Stimulated activated CD8-positive, alpha-beta memory T cell treated with anti-CD3 and anti-CD28 coated beads, Interleukin-12 subunit alpha, Interleukin-12 subunit beta, amount 100 ng/mL, for 4 hours (primary cell): ENCODE results near the gene ASTL.

Experiments
- DNase-seq: peaks from one replicate; pipeline ENCODE4 v3.0.0-alpha.2; 2020; ENCODE audit warnings: low read depth

Gene ASTL

GRCh38 chr2:96159084-96159830, 21.0 kb upstream of the ASTL start:
- no peak for DNase-seq

GRCh38 chr2:96158554-96158940, 20.2 kb upstream of the ASTL start:
- no peak for DNase-seq

GRCh38 chr2:96157649-96158553, 19.6 kb upstream of the ASTL start:
- DNase-seq = peak; percentile 83

- no peak for DNase-seq
These were observed 18.8 kb upstream of the ASTL start for GRCh38 chr2:96156926-96157648.

GRCh38 chr2:96156011-96156820, 17.9 kb upstream of the ASTL start:
- DNase-seq = peak; percentile 30

GRCh38 chr2:96154506-96155380, 16.4 kb upstream of the ASTL start:
- no peak for DNase-seq

GRCh38 chr2:96153991-96154431, 15.7 kb upstream of the ASTL start:
- no peak for DNase-seq

GRCh38 chr2:96153291-96153713, 15.0 kb upstream of the ASTL start:
- no peak for DNase-seq

GRCh38 chr2:96152304-96153161, 14.2 kb upstream of the ASTL start:
- no peak for DNase-seq

- no peak for DNase-seq
These were observed 13.4 kb upstream of the ASTL start for GRCh38 chr2:96151595-96152303.

- no peak for DNase-seq
These were observed 12.7 kb upstream of the ASTL start for GRCh38 chr2:96150791-96151594.

- DNase-seq = no peak
These were observed 11.8 kb upstream of the ASTL start for GRCh38 chr2:96150007-96150640.

- peak; percentile 96 for DNase-seq
These were observed 10.3 kb upstream of the ASTL start for GRCh38 chr2:96148410-96149217.

- DNase-seq = no peak
These were observed 9.4 kb upstream of the ASTL start for GRCh38 chr2:96147593-96148201.

GRCh38 chr2:96146881-96147592, 8.7 kb upstream of the ASTL start:
- DNase-seq = no peak
